ENCODE data around the gene ZNF541.

DNA sequence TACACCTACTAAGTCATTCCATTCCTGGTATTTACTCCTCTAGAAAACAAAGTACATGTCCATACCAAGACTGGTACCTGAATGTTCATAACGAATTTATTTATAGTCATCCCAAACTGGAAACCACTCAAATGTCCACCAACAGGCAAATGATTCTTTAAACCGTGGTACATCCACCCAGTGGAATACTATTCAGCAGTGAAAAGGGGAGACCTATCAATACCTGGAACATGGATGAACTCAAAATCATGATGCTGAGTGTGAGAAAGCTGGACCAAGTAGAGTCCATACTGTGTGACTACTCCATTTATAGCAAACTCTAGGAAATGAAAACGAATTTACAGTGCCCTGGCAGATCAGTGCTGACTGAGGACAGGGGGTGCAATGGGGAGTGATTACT lies 46.1 kb downstream of the ZNF541 start:
- TF ChIP-seq, protein P1, sequence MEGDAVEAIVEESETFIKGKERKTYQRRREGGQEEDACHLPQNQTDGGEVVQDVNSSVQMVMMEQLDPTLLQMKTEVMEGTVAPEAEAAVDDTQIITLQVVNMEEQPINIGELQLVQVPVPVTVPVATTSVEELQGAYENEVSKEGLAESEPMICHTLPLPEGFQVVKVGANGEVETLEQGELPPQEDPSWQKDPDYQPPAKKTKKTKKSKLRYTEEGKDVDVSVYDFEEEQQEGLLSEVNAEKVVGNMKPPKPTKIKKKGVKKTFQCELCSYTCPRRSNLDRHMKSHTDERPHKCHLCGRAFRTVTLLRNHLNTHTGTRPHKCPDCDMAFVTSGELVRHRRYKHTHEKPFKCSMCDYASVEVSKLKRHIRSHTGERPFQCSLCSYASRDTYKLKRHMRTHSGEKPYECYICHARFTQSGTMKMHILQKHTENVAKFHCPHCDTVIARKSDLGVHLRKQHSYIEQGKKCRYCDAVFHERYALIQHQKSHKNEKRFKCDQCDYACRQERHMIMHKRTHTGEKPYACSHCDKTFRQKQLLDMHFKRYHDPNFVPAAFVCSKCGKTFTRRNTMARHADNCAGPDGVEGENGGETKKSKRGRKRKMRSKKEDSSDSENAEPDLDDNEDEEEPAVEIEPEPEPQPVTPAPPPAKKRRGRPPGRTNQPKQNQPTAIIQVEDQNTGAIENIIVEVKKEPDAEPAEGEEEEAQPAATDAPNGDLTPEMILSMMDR (IDR thresholded peaks at IDR 0.05; ENCODE audit: low read depth, low read length): no peak
- no peak for TF ChIP-seq EZH2phosphoT487 (IDR thresholded peaks at IDR 0.05; ENCODE audit: low read depth)

Data from OCI-LY3 (cell line).